Mesangial cell (primary cell): Measurements from ENCODE around the gene TRAPPC2L. TPM values are rescaled to one million over a fixed set of nuclear protein-coding genes. Genes with fewer than 3 reads are reported as not detected.

Source experiments
- total RNA-seq: library from RNA; depleted of rRNA; stranded (reverse); fragments of >200 nt; gene quantifications from 2 replicates; pipeline ENCODE4 v1.2.3, GENCODE V29; 2015

The TRAPPC2L gene
- total RNA-seq: 48.8 and 60.3 TPM in 2 replicates

GRCh38 chr16:88856828-88857727 is at the start of gene TRAPPC2L, which contains the start of gene GALNS:
TSS of gene TRAPPC2L (plus strand) at chr16:88857127. CDS start at chr16:88857151, 24 bp downstream.
TSS of gene GALNS (minus strand) at chr16:88856947. CDS start at chr16:88856877, 70 bp downstream.

GRCh38 chr16:88811769-88812512 is 45.0 kb upstream of the TRAPPC2L start, which contains the start of gene APRT:
TSS of gene APRT (minus strand) at chr16:88811928. CDS start at chr16:88811899, 29 bp downstream.

DNA sequence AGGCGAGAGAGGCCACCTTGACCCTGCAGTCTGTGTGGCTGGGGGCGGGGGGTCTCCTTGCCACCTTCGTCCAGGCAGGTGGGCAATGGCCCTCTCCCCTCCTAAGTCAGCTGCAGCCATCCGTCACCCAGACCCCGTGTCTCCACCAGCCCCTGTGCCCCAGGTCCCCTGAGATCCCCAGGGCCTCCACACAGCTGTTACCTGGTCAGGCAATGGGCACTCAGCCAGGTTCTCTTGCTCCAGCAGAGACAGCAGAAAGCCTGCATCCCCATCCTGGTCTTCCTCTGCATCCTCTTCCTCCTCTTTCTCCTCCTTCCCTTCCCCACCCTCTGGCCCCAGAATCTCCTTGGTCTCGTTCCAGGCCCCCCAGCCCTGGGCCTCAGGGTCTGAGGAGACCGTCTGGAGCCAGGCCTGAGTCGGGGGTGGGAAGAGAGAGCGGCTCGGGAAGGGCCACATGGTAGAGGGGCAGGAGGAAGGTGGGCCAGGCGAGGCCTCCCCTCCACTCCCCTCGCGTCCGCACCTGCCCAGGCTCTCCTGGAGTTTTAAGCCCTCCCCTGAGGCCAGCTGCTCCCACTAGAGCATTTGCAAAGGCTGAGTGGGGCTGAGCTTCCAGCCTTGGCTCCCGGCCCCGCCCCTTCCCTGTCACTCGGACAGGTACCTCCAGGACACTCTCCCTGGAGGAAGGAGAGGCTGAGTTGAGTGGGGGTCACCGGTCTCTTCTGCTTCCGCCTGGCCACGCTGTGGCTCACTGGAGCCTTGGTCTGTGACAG is 9.4 kb downstream of the TRAPPC2L start, which contains the start of gene PABPN1L:
TSS of gene PABPN1L (minus strand) at position 510 of the 770 bp plus-strand sequence. CDS start at position 456, 54 bp downstream.

Other genes starting within 250 kb of the TRAPPC2L start
- not detected in 2 replicates for gene IL17C, start 218.6 kb upstream of the TRAPPC2L start, total RNA-seq
- gene CYBA, start 206.1 kb upstream of the TRAPPC2L start, total RNA-seq: 892 and 1,214 TPM in 2 replicates
- gene MVD, start 194.0 kb upstream of the TRAPPC2L start, total RNA-seq: 56.9 and 89.5 TPM in 2 replicates
- gene SNAI3, start 170.6 kb upstream of the TRAPPC2L start, total RNA-seq: 0.25 TPM in 1 of 2 replicates, not detected in the other
- 31.0 and 34.7 TPM in 2 replicates for gene RNF166, start 150.7 kb upstream of the TRAPPC2L start, total RNA-seq
- 18.8 and 23.3 TPM in 2 replicates for gene CTU2, start 150.6 kb upstream of the TRAPPC2L start, total RNA-seq
- gene PIEZO1, start 71.9 kb upstream of the TRAPPC2L start, total RNA-seq: 330 and 378 TPM in 2 replicates
- gene CDT1, start 53.3 kb upstream of the TRAPPC2L start, total RNA-seq: 20.4 and 63.6 TPM in 2 replicates
- gene APRT, start 45.2 kb upstream of the TRAPPC2L start, total RNA-seq: 196 and 238 TPM in 2 replicates
- gene GALNS, start 180 bp upstream of the TRAPPC2L start, total RNA-seq: 19.9 and 32.8 TPM in 2 replicates
- not detected in 2 replicates for gene PABPN1L, start 9.5 kb downstream of the TRAPPC2L start, total RNA-seq
- not detected in 2 replicates for gene CBFA2T3, start 120.1 kb downstream of the TRAPPC2L start, total RNA-seq
- gene ACSF3, start 236.7 kb downstream of the TRAPPC2L start, total RNA-seq: 23.8 and 33.8 TPM in 2 replicates